Measurements from ENCODE around the gene HDAC4. TPM values are rescaled to one million over a fixed set of nuclear protein-coding genes. Genes with fewer than 3 reads are reported as not detected.

The HDAC4 gene
- total RNA-seq, 4 donors from 2014 or later, result 51.4 to 107 (median 70.8) TPM

GRCh38 chr2:239387811-239388210 lies 13.0 kb downstream of the HDAC4 start:
- Histone ChIP-seq H3K27me3 (no peaks in the 10 kb centered on the region), H3K27ac (no peak overlapping the region), H3K36me3 (peaks cover 19% of the 10 kb centered on the region), H3K4me1 (peaks cover 3% of the 10 kb centered on the region), H3K4me3 (no peak overlapping the region), H3K9me3 (no peaks in the 10 kb centered on the region)
- TF ChIP-seq EP300 (IDR thresholded peaks at IDR 0.05) (no peak), POLR2AphosphoS5 (IDR thresholded peaks at IDR 0.05) (no peak), POLR2A (IDR thresholded peaks at IDR 0.05) (no peak), CTCF (IDR thresholded peaks at IDR 0.05) (no peak)
- WGBS, result 83% methylated on average over 7 of the region's 17 CpGs
- DNase-seq (ENCODE audit: low spot score in 2 of 2), result no peak

- DNase-seq (ENCODE audit: low spot score in 2 of 2), result no peak
- H3K4me3 ChIP-seq, result no peak overlapping the region
- WGBS, result 94% methylated on average over 13 of the region's 22 CpGs
- H3K36me3 ChIP-seq, result peaks cover 19% of the 10 kb centered on the region
- H3K27me3 ChIP-seq, result no peaks in the 10 kb centered on the region
- no peak for TF ChIP-seq CTCF (IDR thresholded peaks at IDR 0.05)
- H3K27ac ChIP-seq, result no peak overlapping the region
- no peaks in the 10 kb centered on the region for H3K9me3 ChIP-seq
- H3K4me1 ChIP-seq, result no peaks in the 10 kb centered on the region
Measured at GRCh38 chr2:239386872-239387445, 13.9 kb downstream of the HDAC4 start.

- no peaks in the 10 kb centered on the region for H3K27me3 ChIP-seq
- H3K9me3 ChIP-seq, result no peaks in the 10 kb centered on the region
- no peaks in the 10 kb centered on the region for H3K4me1 ChIP-seq
- H3K4me3 ChIP-seq, result no peak overlapping the region
- H3K27ac ChIP-seq, result no peak overlapping the region
- DNase-seq (ENCODE audit: low spot score in 2 of 2), result peak in 1 of 2 donors; percentile 59
- no peak for TF ChIP-seq POLR2AphosphoS5 (IDR thresholded peaks at IDR 0.05)
- no peak for TF ChIP-seq POLR2A (IDR thresholded peaks at IDR 0.05)
- no peak for TF ChIP-seq EP300 (IDR thresholded peaks at IDR 0.05)
- TF ChIP-seq CTCF (IDR thresholded peaks at IDR 0.05), result no peak
- WGBS, result 87% methylated on average over 20 of the region's 20 CpGs
- H3K36me3 ChIP-seq, result peaks cover 19% of the 10 kb centered on the region
Measured at GRCh38 chr2:239386001-239386670, 14.7 kb downstream of the HDAC4 start.

GRCh38 chr2:239385096-239386000 lies 15.5 kb downstream of the HDAC4 start:
- Histone ChIP-seq H3K36me3 (peaks cover 19% of the 10 kb centered on the region), H3K27ac (no peak overlapping the region), H3K4me1 (no peaks in the 10 kb centered on the region), H3K4me3 (no peak overlapping the region), H3K27me3 (no peaks in the 10 kb centered on the region), H3K9me3 (no peaks in the 10 kb centered on the region)
- DNase-seq (ENCODE audit: low spot score in 2 of 2), result peak in 1 of 2 donors; percentile 46
- TF ChIP-seq POLR2AphosphoS5 (IDR thresholded peaks at IDR 0.05) (no peak), POLR2A (IDR thresholded peaks at IDR 0.05) (no peak), EP300 (IDR thresholded peaks at IDR 0.05) (no peak), CTCF (IDR thresholded peaks at IDR 0.05) (no peak)
- 99% methylated on average over 12 of the region's 26 CpGs for WGBS

GRCh38 chr2:239383759-239384156 lies 17.1 kb downstream of the HDAC4 start:
- Histone ChIP-seq H3K4me1 (peaks cover 4% of the 10 kb centered on the region), H3K27me3 (no peaks in the 10 kb centered on the region), H3K9me3 (no peaks in the 10 kb centered on the region), H3K36me3 (peaks cover 14% of the 10 kb centered on the region), H3K27ac (no peak overlapping the region), H3K4me3 (no peak overlapping the region)
- WGBS, result 94% methylated on average over 17 of the region's 17 CpGs
- DNase-seq (ENCODE audit: low spot score in 2 of 2), result peak in 1 of 2 donors; percentile 40
- TF ChIP-seq POLR2AphosphoS5 (IDR thresholded peaks at IDR 0.05) (no peak), POLR2A (IDR thresholded peaks at IDR 0.05) (no peak), CTCF (IDR thresholded peaks at IDR 0.05) (no peak), EP300 (IDR thresholded peaks at IDR 0.05) (no peak)
